Measurements from ENCODE around the gene ZNF292.
"Not testable (repeated sequence)": the region's sequence is repeated elsewhere in the genome, so short reads cannot be mapped to it uniquely, and the experiment has no call there.

Gene ZNF292

DNA sequence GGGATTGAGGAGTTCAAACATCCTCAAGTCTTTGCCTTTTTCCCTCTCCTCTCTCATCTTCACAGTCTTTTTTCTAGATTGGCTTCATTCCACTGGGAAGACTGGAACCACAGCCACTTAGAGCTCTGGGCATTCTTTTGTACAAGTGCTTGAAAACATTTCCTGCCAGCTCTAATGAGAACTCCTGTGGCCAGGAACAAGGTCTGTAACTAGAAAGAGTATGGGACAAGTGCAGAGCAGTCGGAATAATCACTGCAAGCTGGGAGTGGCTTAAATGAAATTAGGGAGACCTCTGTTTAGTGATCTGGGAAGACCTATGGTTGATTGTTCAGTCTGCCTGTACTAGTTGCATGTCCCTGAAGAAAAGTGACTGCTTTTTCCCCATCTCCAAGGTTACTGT lies 126.1 kb downstream of the ZNF292 start:
- no peak for DNase-seq

DNA sequence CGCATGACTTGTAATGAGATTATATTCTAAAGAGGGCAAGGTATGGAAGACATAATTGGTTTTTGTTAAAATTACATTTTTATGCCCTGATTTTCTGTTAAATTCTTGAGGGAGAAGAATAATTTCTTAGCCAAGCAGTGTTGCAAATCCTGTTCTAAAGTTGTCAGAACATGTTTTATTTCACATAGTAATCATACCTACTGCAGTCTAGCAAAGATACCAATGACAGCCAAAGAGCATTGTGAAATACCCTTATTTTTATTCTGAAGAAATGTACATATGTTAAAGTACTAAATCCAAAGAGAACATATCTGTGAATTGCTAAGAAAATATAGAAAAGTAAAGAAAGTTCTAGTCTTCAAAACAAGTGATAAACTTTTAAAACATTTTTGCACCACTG lies 127.4 kb downstream of the ZNF292 start:
- DNase-seq = no peak

DNA sequence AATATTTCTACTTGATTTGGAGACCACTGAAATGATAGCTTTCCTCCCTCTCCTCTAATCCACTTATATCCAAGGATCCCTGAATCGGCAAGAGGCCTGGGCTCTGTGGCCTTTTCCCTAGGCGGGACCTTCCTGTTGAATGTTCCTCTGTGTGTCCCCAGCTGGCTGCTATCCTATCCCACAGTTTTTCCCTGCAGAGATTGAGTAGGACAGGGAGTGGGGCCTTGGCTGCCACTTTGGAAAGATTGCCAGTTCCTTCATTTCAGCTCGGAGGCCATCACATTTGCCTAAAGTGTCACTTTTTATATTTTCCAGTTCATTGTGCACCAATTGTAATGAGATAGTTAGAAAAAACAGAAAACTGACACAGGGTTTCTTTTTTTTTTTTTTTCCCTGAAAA lies 128.1 kb downstream of the ZNF292 start:
- no peak for DNase-seq

DNA sequence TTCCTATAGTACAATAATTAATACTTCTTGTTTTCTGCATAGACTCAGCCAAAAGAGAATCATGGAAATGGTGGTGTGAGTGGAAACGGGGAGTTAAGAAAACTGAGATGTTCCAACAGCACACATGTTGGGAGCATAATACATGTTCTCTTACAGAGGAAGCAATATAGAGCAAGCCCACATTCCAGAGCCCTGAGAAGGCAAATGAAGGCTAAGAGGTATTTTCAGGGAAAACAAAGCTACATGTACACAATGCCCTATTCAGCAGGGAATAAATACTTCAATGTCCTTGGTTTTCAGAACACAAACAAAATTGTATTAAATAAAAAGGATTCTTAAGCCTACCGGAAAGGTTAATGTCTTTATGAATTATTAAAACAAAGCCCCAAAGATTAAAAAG lies 131.9 kb downstream of the ZNF292 start:
- DNase-seq = no peak

DNA sequence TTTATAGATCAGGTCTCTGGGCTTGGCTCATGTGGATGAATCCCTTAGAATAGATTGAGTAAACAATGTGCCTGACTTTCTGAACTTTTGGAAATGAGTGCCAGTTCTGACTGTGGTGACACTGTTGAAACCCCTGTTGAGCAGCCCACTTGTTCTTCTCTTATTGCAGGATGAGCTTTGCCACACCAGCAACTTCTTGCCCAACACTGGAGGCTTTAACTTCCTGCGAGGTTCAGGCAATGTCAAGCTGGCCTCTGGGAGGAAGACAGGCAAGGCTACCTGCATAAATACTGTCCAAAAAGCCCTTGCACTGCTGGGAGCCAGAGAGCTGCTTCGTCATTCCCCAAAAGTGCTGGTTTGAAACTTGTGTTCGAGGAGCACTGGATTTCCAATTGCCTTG lies 134.2 kb downstream of the ZNF292 start:
- peak; percentile 55 for DNase-seq

DNA sequence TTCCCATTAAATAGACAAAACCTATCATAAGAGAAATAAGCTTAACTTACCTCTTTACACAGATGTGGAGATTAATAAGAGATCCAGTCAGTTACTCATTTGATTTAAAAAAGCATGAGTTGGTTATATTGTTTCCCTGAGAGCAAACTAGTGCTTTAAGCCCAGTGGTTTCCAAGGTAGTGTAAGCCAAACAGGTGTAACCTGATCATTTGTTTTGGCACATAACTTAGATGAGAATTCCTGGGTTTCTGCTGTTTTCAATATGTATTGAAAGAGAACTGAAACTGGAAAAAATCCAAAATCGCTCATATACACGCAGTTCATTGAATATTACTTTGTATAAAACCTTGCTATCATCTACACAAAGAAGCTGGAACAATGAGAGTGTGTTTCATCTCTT lies 136.5 kb downstream of the ZNF292 start:
- DNase-seq = no peak

DNA sequence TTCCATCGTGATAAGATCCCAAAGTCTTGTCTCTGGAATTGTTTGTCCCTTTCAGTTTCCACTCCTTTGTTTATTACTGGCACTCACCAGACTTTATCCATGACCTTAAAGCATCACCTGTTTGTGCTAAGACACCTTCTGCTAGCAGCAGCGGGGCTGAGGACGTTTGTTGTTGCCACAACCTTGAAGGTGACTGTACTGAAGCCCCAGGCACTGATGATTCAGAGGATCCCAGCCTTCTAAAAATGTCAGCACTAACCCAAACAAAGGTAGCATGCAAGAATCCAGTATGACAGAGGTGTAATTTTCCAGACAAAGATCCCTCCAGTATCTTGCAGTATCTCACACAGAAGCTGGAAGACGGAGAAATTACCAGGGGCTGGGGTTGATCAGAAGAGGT lies 138.2 kb downstream of the ZNF292 start:
- no peak for DNase-seq

DNA sequence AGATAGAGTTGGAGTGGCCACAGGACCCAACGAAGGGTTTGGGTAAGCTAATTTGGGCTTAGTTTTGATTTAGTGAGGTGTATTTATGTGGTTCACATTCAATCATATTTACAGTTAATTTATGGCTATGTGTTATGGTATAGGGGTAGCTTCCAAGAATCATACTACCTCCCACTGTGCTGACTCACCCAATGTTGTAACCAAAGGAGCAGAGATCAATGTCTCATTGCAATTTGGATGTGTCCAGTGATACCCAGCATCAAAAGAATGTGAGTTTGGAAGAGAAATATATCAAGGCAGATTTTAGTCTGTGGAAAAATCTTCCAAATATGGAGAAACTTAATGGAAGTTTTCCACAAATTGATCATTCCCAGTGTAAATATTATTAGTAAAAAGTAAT lies 141.8 kb downstream of the ZNF292 start:
- no peak for DNase-seq

DNA sequence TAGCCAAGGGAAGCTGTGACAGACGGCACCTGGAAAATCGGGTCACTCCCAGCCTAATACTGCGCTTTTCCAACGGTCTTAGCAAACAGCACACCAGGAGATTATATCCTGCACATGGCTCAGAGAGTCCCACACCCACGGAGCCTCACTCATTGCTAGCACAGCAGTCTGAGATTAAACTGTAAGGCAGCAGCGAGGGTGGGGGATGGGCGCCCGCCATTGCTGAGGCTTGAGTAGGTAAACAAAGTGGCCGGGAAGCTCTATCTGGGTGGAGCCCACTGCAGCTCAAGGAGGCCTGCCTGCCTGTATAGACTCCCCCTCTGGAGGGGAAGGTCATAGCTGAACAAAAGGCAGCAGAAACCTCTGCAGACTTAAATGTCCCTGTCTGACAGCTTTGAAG lies 145.9 kb downstream of the ZNF292 start:
- DNase-seq = not testable (repeated sequence)

DNA sequence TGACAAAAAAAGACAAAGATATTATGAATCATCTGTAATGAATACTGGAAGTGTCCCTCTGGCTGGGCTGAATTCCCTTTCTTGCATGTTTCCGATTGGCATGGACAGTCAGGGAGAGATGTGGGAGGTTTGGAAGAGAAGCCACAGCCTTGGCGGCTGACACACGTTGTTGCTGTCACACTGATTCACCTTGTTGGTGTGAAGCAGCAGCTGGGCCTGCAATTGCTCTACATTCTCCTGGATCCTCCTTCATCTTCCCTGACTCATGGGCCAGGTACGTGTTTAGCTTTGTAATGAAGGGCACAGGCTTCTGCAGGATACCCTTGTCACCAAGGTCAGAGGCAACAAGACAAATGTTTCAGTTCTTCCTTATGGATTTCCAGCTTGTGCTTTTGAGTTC lies 153.6 kb downstream of the ZNF292 start:
- no peak for DNase-seq

DNA sequence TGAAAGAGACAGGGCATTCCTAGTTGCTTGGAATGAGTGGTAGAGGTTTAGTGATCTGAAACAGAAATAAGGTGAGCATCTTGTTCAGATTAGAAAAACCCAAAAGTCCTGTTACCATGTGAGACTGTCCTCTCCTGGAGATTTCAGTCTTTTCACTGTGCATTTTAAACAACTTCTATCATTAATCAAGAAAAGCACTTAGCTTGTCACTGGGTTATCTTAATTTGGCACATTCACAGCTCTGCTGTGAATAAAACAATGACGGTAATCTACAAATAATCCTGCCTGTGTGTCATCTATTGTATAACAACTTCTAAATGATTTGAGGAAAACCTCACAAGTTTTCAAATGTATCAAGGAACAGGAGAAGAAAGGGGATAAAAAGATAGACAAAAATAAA lies 157.5 kb downstream of the ZNF292 start:
- no peak for DNase-seq
